Smooth muscle cell (in vitro differentiated cells): Measurements from ENCODE around the gene FABP7. TPM values are rescaled to one million over a fixed set of nuclear protein-coding genes. Genes with fewer than 3 reads are reported as not detected.

Source experiments
- DNase-seq: peaks from one replicate; lab custom pipeline; 2025; ENCODE audit not compliant: unreplicated experiment; lab: John Stamatoyannopoulos, UW
- H2AFZ ChIP-seq: fragments of 200-600 bp; sonication (generic); 2 replicates; pipeline ENCODE4 v1.6.0; 2016; ENCODE audit warnings: antibody characterized with exemption, low read depth, mild to moderate bottlenecking
- H3F3A ChIP-seq: fragments of 200-600 bp; sonication (generic); 2 replicates; pipeline ENCODE4 v1.6.0; 2017; ENCODE audit warnings: antibody characterized with exemption, low read depth
- H3K27ac ChIP-seq: fragments of 200-600 bp; sonication (generic); 2 replicates; pipeline ENCODE4 v1.5.1; 2016; ENCODE audit warnings: low read depth, mild to moderate bottlenecking
- H3K27me3 ChIP-seq: fragments of 200-600 bp; sonication (generic); 2 replicates; pipeline ENCODE4 v1.6.1; 2016; ENCODE audit warnings: low read depth, mild to moderate bottlenecking
- H3K36me3 ChIP-seq: fragments of 200-600 bp; sonication (generic); 2 replicates; pipeline ENCODE4 v1.5.1; 2016; ENCODE audit warnings: low read depth
- H3K4me1 ChIP-seq: fragments of 200-600 bp; sonication (generic); 2 replicates; pipeline ENCODE4 v1.5.1; 2016; ENCODE audit warnings: low read depth
- H3K4me2 ChIP-seq: fragments of 200-600 bp; sonication (generic); 2 replicates; pipeline ENCODE4 v1.6.0; 2016; ENCODE audit warnings: mild to moderate bottlenecking
- H3K4me3 ChIP-seq: fragments of 200-600 bp; sonication (generic); 2 replicates; pipeline ENCODE4 v1.5.1; 2016; ENCODE audit warnings: mild to moderate bottlenecking
- H3K79me2 ChIP-seq: fragments of 200-600 bp; sonication (generic); 2 replicates; pipeline ENCODE4 v1.6.0; 2016; ENCODE audit warnings: low read depth, mild to moderate bottlenecking
- H3K9ac ChIP-seq: fragments of 200-600 bp; sonication (generic); 2 replicates; pipeline ENCODE4 v1.6.0; 2016; ENCODE audit warnings: low read depth
- H3K9me3 ChIP-seq: fragments of 200-600 bp; sonication (generic); replicated peaks from 2 replicates; pipeline ENCODE4 v1.5.1; 2016; ENCODE audit warnings: low read depth
- H4K20me1 ChIP-seq: fragments of 200-600 bp; sonication (generic); 2 replicates; pipeline ENCODE4 v1.6.0; 2016; ENCODE audit warnings: low read depth
- WGBS: methylation state at CpG from one replicate; pipeline ENCODE4 v1.1.7; 2016; ENCODE audit warnings: low lambda C conversion rate; 5-methylcytosine and 5-hydroxymethylcytosine counted together
- polyA plus RNA-seq: library from polyadenylated mRNA; unstranded; fragments of >200 nt; fragmentation: Nextera tagmentation; extraction: Ambion mirVana; gene quantifications from 2 replicates; pipeline ENCODE4 v1.2.1, GENCODE V29; 2016
- total RNA-seq: library from RNA; depleted of rRNA; stranded (reverse); fragments of >200 nt; gene quantifications from 2 replicates; pipeline ENCODE4 v1.2.3, GENCODE V29; 2014
- TF ChIP-seq, protein P1 (sequence below): fragments of 200-600 bp; sonication (generic); IDR thresholded peaks from 2 replicates; pipeline ENCODE4 v1.5.1; 2017; ENCODE audit warnings: borderline replicate concordance, mild to moderate bottlenecking, antibody characterized with exemption; ENCODE audit not compliant: insufficient read depth, poor library complexity, severe bottlenecking

The FABP7 gene
- total and polyA plus RNA-seq, 2 experiments from 2014 or later, result not detected

DNA sequence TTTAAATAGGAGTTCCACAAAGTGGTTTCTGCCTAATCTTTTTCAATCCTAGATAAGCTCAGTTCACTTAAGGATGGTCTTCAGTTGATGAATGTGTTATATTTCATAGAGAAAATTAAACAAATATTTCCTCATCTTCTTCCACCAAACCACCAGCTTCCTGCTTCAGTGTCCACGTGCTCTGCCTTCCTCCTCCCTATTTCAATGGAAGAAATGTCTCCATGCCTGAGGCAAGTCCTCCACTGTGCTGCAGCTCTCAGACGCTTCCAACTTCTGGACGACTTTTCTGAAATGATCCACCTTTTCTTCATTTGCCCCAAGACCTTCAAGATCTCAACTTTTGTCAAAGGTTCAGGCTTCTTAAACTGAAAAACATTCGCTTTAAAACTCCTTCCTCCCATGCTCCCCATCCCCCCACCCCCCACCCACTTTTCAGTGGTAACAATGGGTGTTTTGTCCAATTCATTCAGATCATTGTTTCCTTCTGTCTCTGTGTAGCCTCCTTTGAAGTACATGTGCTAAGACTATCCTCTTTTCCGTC, 25.3 kb upstream of the FABP7 start:
- no peak overlapping the region for H3K27ac ChIP-seq
- WGBS, result 83% methylated on average over 5 of the region's 5 CpGs
- no peak overlapping the region for H2AFZ ChIP-seq
- H3K36me3 ChIP-seq, result no peaks in the 10 kb centered on the region
- no peaks in the 10 kb centered on the region for H3F3A ChIP-seq
- H3K4me1 ChIP-seq, result no peaks in the 10 kb centered on the region
- no peaks in the 10 kb centered on the region for H3K79me2 ChIP-seq
- TF ChIP-seq, protein P1, sequence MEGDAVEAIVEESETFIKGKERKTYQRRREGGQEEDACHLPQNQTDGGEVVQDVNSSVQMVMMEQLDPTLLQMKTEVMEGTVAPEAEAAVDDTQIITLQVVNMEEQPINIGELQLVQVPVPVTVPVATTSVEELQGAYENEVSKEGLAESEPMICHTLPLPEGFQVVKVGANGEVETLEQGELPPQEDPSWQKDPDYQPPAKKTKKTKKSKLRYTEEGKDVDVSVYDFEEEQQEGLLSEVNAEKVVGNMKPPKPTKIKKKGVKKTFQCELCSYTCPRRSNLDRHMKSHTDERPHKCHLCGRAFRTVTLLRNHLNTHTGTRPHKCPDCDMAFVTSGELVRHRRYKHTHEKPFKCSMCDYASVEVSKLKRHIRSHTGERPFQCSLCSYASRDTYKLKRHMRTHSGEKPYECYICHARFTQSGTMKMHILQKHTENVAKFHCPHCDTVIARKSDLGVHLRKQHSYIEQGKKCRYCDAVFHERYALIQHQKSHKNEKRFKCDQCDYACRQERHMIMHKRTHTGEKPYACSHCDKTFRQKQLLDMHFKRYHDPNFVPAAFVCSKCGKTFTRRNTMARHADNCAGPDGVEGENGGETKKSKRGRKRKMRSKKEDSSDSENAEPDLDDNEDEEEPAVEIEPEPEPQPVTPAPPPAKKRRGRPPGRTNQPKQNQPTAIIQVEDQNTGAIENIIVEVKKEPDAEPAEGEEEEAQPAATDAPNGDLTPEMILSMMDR, result no peak
- no peaks in the 10 kb centered on the region for H4K20me1 ChIP-seq
- no peak overlapping the region for H3K9ac ChIP-seq
- no peaks in the 10 kb centered on the region for H3K9me3 ChIP-seq
- H3K27me3 ChIP-seq, result no peaks in the 10 kb centered on the region
- no peak for DNase-seq
- no peak overlapping the region for H3K4me3 ChIP-seq
- no peak overlapping the region for H3K4me2 ChIP-seq

DNA sequence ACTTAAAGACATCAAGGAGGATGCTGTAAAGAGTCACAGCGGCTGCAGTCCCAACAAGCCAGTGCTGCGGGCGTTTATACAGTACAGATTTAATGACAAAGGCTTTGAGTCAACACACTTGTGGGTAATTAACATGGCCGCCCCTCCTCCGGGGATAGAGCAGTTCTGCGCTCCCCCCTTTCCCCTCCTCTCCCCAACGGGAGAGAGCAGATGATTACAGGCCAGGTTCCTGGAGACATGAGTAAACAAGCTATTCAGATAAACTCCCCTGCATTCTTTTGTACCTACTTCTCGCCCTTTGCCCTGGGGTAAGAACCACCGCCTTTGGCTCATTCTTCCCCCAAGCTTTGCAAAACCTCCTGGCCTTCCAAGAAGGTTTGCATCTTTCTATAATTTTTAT, 23.6 kb upstream of the FABP7 start:
- no peak overlapping the region for H3K4me2 ChIP-seq
- no peaks in the 10 kb centered on the region for H4K20me1 ChIP-seq
- WGBS, result 57% methylated on average over 9 of the region's 9 CpGs
- no peak for DNase-seq
- H3K27me3 ChIP-seq, result no peaks in the 10 kb centered on the region
- no peaks in the 10 kb centered on the region for H3K79me2 ChIP-seq
- H3K4me1 ChIP-seq, result no peaks in the 10 kb centered on the region
- TF ChIP-seq, protein P1, result no peak
- H3F3A ChIP-seq, result no peaks in the 10 kb centered on the region
- no peak overlapping the region for H3K4me3 ChIP-seq
- H3K9me3 ChIP-seq, result no peaks in the 10 kb centered on the region
- no peak overlapping the region for H3K27ac ChIP-seq
- H3K9ac ChIP-seq, result no peak overlapping the region
- H2AFZ ChIP-seq, result no peak overlapping the region
- no peaks in the 10 kb centered on the region for H3K36me3 ChIP-seq

DNA sequence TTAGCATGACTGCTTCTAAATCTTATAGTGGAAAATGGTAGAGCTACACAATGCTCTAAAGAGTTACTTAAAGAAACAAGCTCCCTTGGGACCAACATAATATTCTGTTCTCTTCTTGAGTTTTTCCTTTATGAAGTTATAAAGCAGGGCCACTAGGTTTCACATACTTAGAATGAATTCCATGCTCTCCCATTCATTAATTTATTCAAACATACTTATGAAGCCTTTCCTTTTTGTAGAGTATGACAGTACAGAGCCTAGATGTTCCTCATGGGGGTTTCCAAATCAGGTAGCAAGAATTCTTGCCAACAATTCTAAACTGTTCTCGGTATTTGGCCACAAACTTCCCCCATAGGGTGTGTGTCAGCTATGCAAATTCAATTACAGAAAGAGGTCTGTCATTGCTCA, 20.6 kb upstream of the FABP7 start:
- H3K36me3 ChIP-seq, result no peaks in the 10 kb centered on the region
- H3K27me3 ChIP-seq, result no peaks in the 10 kb centered on the region
- H4K20me1 ChIP-seq, result no peaks in the 10 kb centered on the region
- H3K79me2 ChIP-seq, result no peaks in the 10 kb centered on the region
- 68% methylated on average over 1 of the region's 1 CpG for WGBS
- H3K9me3 ChIP-seq, result no peaks in the 10 kb centered on the region
- H3K27ac ChIP-seq, result no peak overlapping the region
- H3K4me3 ChIP-seq, result no peak overlapping the region
- no peak overlapping the region for H3K4me2 ChIP-seq
- TF ChIP-seq, protein P1, result no peak
- DNase-seq, result no peak
- no peaks in the 10 kb centered on the region for H3K4me1 ChIP-seq
- H2AFZ ChIP-seq, result no peak overlapping the region
- H3K9ac ChIP-seq, result no peak overlapping the region
- H3F3A ChIP-seq, result no peaks in the 10 kb centered on the region

DNA sequence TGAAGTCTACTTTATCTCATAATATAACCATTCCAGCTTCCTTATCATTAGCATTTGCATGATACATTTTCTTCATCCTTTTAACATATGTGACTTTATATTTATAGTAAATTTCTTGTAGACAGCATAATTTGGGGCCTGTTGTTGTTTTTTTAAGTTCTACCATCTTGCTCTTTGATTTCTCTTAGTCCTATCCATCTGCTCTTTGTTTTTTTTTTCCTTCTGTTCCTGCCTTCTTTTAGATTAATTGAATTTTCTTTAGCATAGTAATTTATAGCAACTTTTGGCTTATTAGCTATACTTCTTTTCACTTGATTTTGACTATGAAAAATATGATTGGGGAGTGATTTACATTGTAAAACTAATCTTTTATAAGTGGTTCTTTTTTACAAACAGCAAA, 19.2 kb upstream of the FABP7 start:
- TF ChIP-seq, protein P1, result no peak
- Histone ChIP-seq H3K4me2 (no peak overlapping the region), H3K9ac (no peak overlapping the region), H2AFZ (no peak overlapping the region), H3K27ac (no peak overlapping the region), H3K4me1 (no peaks in the 10 kb centered on the region), H3K79me2 (no peaks in the 10 kb centered on the region), H3K4me3 (no peak overlapping the region), H3F3A (no peaks in the 10 kb centered on the region), H4K20me1 (no peaks in the 10 kb centered on the region), H3K36me3 (no peaks in the 10 kb centered on the region), H3K27me3 (no peaks in the 10 kb centered on the region), H3K9me3 (no peaks in the 10 kb centered on the region)
- DNase-seq, result no peak
